Vagina (tissue), 2 donors: Measurements from ENCODE around the gene AICDA. TPM values are rescaled to one million over a fixed set of nuclear protein-coding genes. Genes with fewer than 3 reads are reported as not detected.

ENCODE experiments used
- DNase-seq, 2 donors: peaks; one replicate each; pipeline ENCODE4 v3.0.0-alpha.2; 2017; ENCODE audit errors: extremely low spot score in 2 of 2
- H3K27ac ChIP-seq: fragments of 200-600 bp; sonication (generic); one replicate; pipeline ENCODE4 v1.5.1; 2019
- H3K27me3 ChIP-seq: fragments of 200-600 bp; sonication (generic); one replicate; pipeline ENCODE4 v1.5.1; 2019
- H3K36me3 ChIP-seq, 2 donors: fragments of 200-600 bp; sonication (generic); one replicate each; pipeline ENCODE4 v1.5.1; 2017 to 2019
- H3K4me1 ChIP-seq: fragments of 200-600 bp; sonication (generic); one replicate; pipeline ENCODE4 v1.5.1; 2019
- H3K4me3 ChIP-seq, 2 donors: fragments of 200-600 bp; sonication (generic); 1 replicate in 1 of 2; 2 replicates in 1 of 2; pipeline ENCODE4 v1.5.1; 2016 to 2019
- H3K9me3 ChIP-seq: fragments of 200-600 bp; sonication (generic); one replicate; pipeline ENCODE4 v1.5.1; 2019
- CTCF ChIP-seq, 3 experiments: fragments of 450-650 bp in 2 of 3; fragments of 200-600 bp in 1 of 3; sonication (generic) in 1 of 3; IDR thresholded peaks; one replicate each; pipeline ENCODE4 v1.5.1; 2017 to 2019; ENCODE audit warnings: antibody characterized with exemption in 3 of 3, mild to moderate bottlenecking in 2 of 3, moderate library complexity in 2 of 3
- POLR2A ChIP-seq, 2 donors: fragments of 450-650 bp; IDR thresholded peaks; one replicate each; pipeline ENCODE4 v1.6.1; 2017; ENCODE audit warnings: antibody characterized with exemption in 2 of 2, mild to moderate bottlenecking in 2 of 2, moderate library complexity in 2 of 2
- POLR2AphosphoS5 ChIP-seq, 2 donors: sonication (generic); formaldehyde crosslinking; IDR thresholded peaks; one replicate each; pipeline ENCODE4 v1.9.0; 2017; ENCODE audit warnings: antibody characterized with exemption in 2 of 2, mild to moderate bottlenecking in 2 of 2, low read depth in 1 of 2; ENCODE audit not compliant: insufficient read depth in 1 of 2
- intact Hi-C: fragments of 100-400 bp; cut with DNase I; formaldehyde crosslinking; loops from one replicate; pipeline ENCODE4 v1.15.1; 2023
- total RNA-seq: library from RNA; depleted of rRNA; stranded (reverse); fragments of >200 nt; gene quantifications from one replicate; pipeline ENCODE4 v1.2.3, GENCODE V29; 2016

Gene AICDA
- total RNA-seq: not detected

- Histone ChIP-seq H3K9me3 (no peaks in the 10 kb centered on the region), H3K36me3 (no peaks in the 10 kb centered on the region), H3K27ac (no peak within 1 kb of the TSS), H3K4me1 (no peaks in the 10 kb centered on the region), H3K27me3 (no peaks in the 10 kb centered on the region), H3K4me3 (no peak within 1 kb of the TSS)
- intact Hi-C loops: no loop called here
- TF ChIP-seq POLR2A (IDR thresholded peaks at IDR 0.05): no peak
- TF ChIP-seq POLR2AphosphoS5 (IDR thresholded peaks at IDR 0.05; ENCODE audit: insufficient read depth in 1 of 2, low read depth in 1 of 2): no peak
- no peak for TF ChIP-seq CTCF (IDR thresholded peaks at IDR 0.05)
- no peak for DNase-seq
Observed at GRCh38 chr12:8612629-8613028, at the start of gene AICDA. Gene AICDA (minus strand): TSS chr12:8612859. CDS start chr12:8612767, 92 bp downstream.

GRCh38 chr12:8661751-8662150, 49.1 kb upstream of the AICDA start:
- Histone ChIP-seq H3K9me3 (no peaks in the 10 kb centered on the region), H3K4me1 (peaks cover 32% of the 10 kb centered on the region), H3K27me3 (no peaks in the 10 kb centered on the region), H3K4me3 (peak overlapping the region; percentile 28 to 34), H3K27ac (peak overlapping the region; percentile 72), H3K36me3 (no peaks in the 10 kb centered on the region)
- intact Hi-C loops: no loop called here
- TF ChIP-seq POLR2A (IDR thresholded peaks at IDR 0.05) (no peak), CTCF (IDR thresholded peaks at IDR 0.05) (no peak), POLR2AphosphoS5 (IDR thresholded peaks at IDR 0.05; ENCODE audit: insufficient read depth in 1 of 2, low read depth in 1 of 2) (no peak)
- DNase-seq: no peak

GRCh38 chr12:8661016-8661415, 48.4 kb upstream of the AICDA start:
- H3K27me3 ChIP-seq: no peaks in the 10 kb centered on the region
- intact Hi-C loops: no loop called here
- no peaks in the 10 kb centered on the region for H3K9me3 ChIP-seq
- peak overlapping the region; percentile 30 for H3K27ac ChIP-seq
- no peak for TF ChIP-seq POLR2A (IDR thresholded peaks at IDR 0.05)
- no peak for TF ChIP-seq POLR2AphosphoS5 (IDR thresholded peaks at IDR 0.05; ENCODE audit: insufficient read depth in 1 of 2, low read depth in 1 of 2)
- no peak for TF ChIP-seq CTCF (IDR thresholded peaks at IDR 0.05)
- DNase-seq: no peak
- H3K36me3 ChIP-seq: no peaks in the 10 kb centered on the region
- H3K4me3 ChIP-seq: peak overlapping the region in 1 of 2 donors; percentile 28
- peaks cover 32% of the 10 kb centered on the region for H3K4me1 ChIP-seq

DNA sequence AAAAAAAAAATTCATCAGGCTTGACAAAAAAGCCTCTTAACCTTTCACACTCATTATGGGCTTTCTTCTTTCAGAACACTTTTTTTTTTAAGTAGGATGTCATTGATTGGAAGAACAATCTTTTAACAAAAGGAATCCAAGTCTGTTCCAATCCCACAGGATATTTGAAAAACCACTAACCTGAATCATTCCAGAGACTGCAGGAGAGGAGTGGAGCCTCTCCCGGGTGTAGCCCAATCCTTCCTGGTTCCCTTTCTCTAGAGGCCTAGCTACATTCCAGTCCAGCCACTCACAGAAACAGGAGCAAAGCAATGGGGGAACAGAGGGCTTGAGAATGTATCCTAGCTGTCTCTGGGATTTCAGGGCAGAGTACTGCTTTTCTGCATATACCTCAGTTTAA, 45.7 kb upstream of the AICDA start:
- no peaks in the 10 kb centered on the region for H3K27me3 ChIP-seq
- peaks cover 15% of the 10 kb centered on the region for H3K4me1 ChIP-seq
- H3K27ac ChIP-seq: peak overlapping the region; percentile 18
- no peaks in the 10 kb centered on the region for H3K9me3 ChIP-seq
- TF ChIP-seq POLR2AphosphoS5 (IDR thresholded peaks at IDR 0.05; ENCODE audit: insufficient read depth in 1 of 2, low read depth in 1 of 2) (no peak), POLR2A (IDR thresholded peaks at IDR 0.05) (no peak)
- DNase-seq: no peak
- H3K4me3 ChIP-seq: no peak overlapping the region
- intact Hi-C loops: no loop called here
- H3K36me3 ChIP-seq: no peaks in the 10 kb centered on the region

DNA sequence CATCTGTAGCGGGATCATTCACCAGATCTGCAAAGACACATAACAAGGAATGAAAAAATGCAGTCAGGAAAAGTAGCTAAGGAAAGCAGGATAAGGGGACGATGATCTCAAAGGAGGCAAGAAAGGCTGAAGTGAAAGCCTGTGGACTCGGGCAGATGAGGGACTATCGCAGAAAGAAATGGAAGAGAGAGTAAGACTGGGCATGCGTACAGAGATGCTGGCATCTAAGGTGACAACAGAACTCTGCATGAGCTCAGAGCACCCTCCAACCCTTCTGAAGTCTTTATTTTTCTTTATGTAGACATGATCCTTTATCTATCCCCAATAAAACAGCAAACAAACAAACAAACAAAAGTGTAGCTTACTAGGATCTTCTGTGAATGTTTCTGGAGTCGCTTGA, 42.8 kb upstream of the AICDA start:
- Histone ChIP-seq H3K36me3 (no peaks in the 10 kb centered on the region), H3K9me3 (no peaks in the 10 kb centered on the region), H3K4me3 (no peak overlapping the region), H3K4me1 (peaks cover 10% of the 10 kb centered on the region), H3K27me3 (no peaks in the 10 kb centered on the region), H3K27ac (no peak overlapping the region)
- intact Hi-C loops: no loop called here
- TF ChIP-seq POLR2A (IDR thresholded peaks at IDR 0.05) (no peak), POLR2AphosphoS5 (IDR thresholded peaks at IDR 0.05; ENCODE audit: insufficient read depth in 1 of 2, low read depth in 1 of 2) (no peak), CTCF (IDR thresholded peaks at IDR 0.05) (no peak)
- no peak for DNase-seq
